CD4-positive, alpha-beta T cell (primary cell): ENCODE data around the gene UBE2D3. TPM values are rescaled to one million over a fixed set of nuclear protein-coding genes. Genes with fewer than 3 reads are reported as not detected.

Source experiments
- ATAC-seq: fragments of 200-7000 bp; cut with Tn5 transposase; one replicate; pipeline ENCODE4 v1.10.0; 2022; ENCODE audit warnings: mild to moderate bottlenecking; ENCODE audit not compliant: poor library complexity
- CTCF ChIA-PET: fragments of 350-600 bp; sonication (Branson Sonifier 250); formaldehyde crosslinking; loops from one replicate; lab custom pipeline; 2021; ENCODE audit warnings: antibody characterized with exemption, inconsistent platforms; lab: Charles Lee
- POLR2A ChIA-PET: fragments of 350-600 bp; sonication (Branson Sonifier 250); formaldehyde crosslinking; loops from one replicate; lab custom pipeline; 2021; ENCODE audit warnings: antibody characterized with exemption, inconsistent platforms; lab: Charles Lee
- DNase-seq, 14 experiments: peaks; one replicate each; pipeline ENCODE4 v3.0.0-alpha.2; 2013 to 2020; ENCODE audit warnings: mixed read lengths in 2 of 14
- H3K27ac ChIP-seq, 2 donors: one replicate each; pipeline versions ENCODE4 v1.5.1 to v1.7.0; 2013; ENCODE audit warnings: low read length in 2 of 2, low read depth in 1 of 2, mild to moderate bottlenecking in 1 of 2
- H3K27me3 ChIP-seq, 2 experiments: 1 replicate in 1 of 2; 2 replicates in 1 of 2; pipeline versions ENCODE4 v1.6.1 to v1.7.0; 2013; ENCODE audit warnings: low read length in 2 of 2, control low read depth in 1 of 2, mild to moderate bottlenecking in 1 of 2, moderate library complexity in 1 of 2; ENCODE audit not compliant: insufficient read depth in 2 of 2, control insufficient read depth in 1 of 2
- H3K36me3 ChIP-seq: one replicate; pipeline ENCODE4 v1.6.1; 2013; ENCODE audit warnings: low read length, control low read depth; ENCODE audit not compliant: insufficient read depth
- H3K4me1 ChIP-seq: one replicate; pipeline ENCODE4 v1.6.1; 2013; ENCODE audit warnings: low read length, control low read depth; ENCODE audit not compliant: insufficient read depth
- H3K4me3 ChIP-seq: one replicate; pipeline ENCODE4 v1.5.1; 2013; ENCODE audit warnings: mild to moderate bottlenecking, low read length, moderate library complexity
- H3K9me3 ChIP-seq, 2 experiments: 1 replicate in 1 of 2; 2 replicates in 1 of 2; pipeline versions ENCODE4 v1.6.1 to v1.7.0; 2013; ENCODE audit warnings: low read length in 2 of 2, mild to moderate bottlenecking in 2 of 2, control low read depth in 1 of 2, moderate library complexity in 1 of 2; ENCODE audit not compliant: control insufficient read depth in 1 of 2, insufficient read depth in 1 of 2
- H3K27ac Mint-ChIP-seq: one replicate; pipeline ENCODE4 v1.8.0; 2020; ENCODE audit warnings: mixed read lengths
- H3K27me3 Mint-ChIP-seq: one replicate; pipeline ENCODE4 v1.8.0; 2021; ENCODE audit warnings: mixed read lengths
- H3K36me3 Mint-ChIP-seq: one replicate; pipeline ENCODE4 v1.8.0; 2021; ENCODE audit warnings: low read depth, mixed read lengths
- H3K4me1 Mint-ChIP-seq: one replicate; pipeline ENCODE4 v1.8.0; 2021; ENCODE audit warnings: low read depth, mixed read lengths
- H3K4me3 Mint-ChIP-seq: one replicate; pipeline ENCODE4 v1.8.0; 2020; ENCODE audit warnings: mild to moderate bottlenecking, mixed read lengths
- H3K9me3 Mint-ChIP-seq: one replicate; pipeline ENCODE4 v1.8.0; 2020; ENCODE audit warnings: mixed read lengths
- intact Hi-C, 2 experiments: fragments of 100-400 bp; cut with DNase I in 1 of 2; cut with micrococcal nuclease in 1 of 2; formaldehyde crosslinking; loops; one replicate each; pipeline versions ENCODE4 v1.15.1 to v1.9.0; 2023 to 2025; cut with DNase I, micrococcal nuclease
- total RNA-seq, 174 experiments: library from RNA in 2 of 174; stranded (reverse) in 2 of 174; gene quantifications; one replicate each; pipeline ENCODE4 v1.2.3 and lab custom pipeline; 2021 to 2026
- TF ChIP-seq, protein P1 (sequence below): fragments of 200-600 bp; IDR thresholded peaks from one replicate; pipeline ENCODE4 v1.8.0; 2022; ENCODE audit warnings: antibody characterized with exemption, mild to moderate bottlenecking

The UBE2D3 gene
- total RNA-seq, 2 experiments from 2014 or later = 659 to 719 TPM

- Histone ChIP-seq H3K27ac (no peak overlapping the region), H3K27me3 (peaks cover 0 to 2% of the 10 kb centered on the region in 2 experiments), H3K4me3 (no peak overlapping the region), H3K36me3 (no peaks in the 10 kb centered on the region), H3K4me1 (no peaks in the 10 kb centered on the region), H3K9me3 (peaks cover 0 to 4% of the 10 kb centered on the region in 2 experiments)
- no peaks in the 10 kb centered on the region for H3K4me1 Mint-ChIP-seq
- DNase-seq = no peak
- no peaks in the 10 kb centered on the region for H3K9me3 Mint-ChIP-seq
- TF ChIP-seq, protein P1, sequence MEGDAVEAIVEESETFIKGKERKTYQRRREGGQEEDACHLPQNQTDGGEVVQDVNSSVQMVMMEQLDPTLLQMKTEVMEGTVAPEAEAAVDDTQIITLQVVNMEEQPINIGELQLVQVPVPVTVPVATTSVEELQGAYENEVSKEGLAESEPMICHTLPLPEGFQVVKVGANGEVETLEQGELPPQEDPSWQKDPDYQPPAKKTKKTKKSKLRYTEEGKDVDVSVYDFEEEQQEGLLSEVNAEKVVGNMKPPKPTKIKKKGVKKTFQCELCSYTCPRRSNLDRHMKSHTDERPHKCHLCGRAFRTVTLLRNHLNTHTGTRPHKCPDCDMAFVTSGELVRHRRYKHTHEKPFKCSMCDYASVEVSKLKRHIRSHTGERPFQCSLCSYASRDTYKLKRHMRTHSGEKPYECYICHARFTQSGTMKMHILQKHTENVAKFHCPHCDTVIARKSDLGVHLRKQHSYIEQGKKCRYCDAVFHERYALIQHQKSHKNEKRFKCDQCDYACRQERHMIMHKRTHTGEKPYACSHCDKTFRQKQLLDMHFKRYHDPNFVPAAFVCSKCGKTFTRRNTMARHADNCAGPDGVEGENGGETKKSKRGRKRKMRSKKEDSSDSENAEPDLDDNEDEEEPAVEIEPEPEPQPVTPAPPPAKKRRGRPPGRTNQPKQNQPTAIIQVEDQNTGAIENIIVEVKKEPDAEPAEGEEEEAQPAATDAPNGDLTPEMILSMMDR = no peak
- no peak for ATAC-seq
- intact Hi-C loops = no loop called here
- no peak overlapping the region for H3K4me3 Mint-ChIP-seq
- H3K36me3 Mint-ChIP-seq = no peaks in the 10 kb centered on the region
- ChIA-PET POLR2A (no interaction called here), CTCF (no interaction called here)
- no peaks in the 10 kb centered on the region for H3K27me3 Mint-ChIP-seq
- no peak overlapping the region for H3K27ac Mint-ChIP-seq
Measured at GRCh38 chr4:102779204-102779603, 48.1 kb downstream of the UBE2D3 start.

DNA sequence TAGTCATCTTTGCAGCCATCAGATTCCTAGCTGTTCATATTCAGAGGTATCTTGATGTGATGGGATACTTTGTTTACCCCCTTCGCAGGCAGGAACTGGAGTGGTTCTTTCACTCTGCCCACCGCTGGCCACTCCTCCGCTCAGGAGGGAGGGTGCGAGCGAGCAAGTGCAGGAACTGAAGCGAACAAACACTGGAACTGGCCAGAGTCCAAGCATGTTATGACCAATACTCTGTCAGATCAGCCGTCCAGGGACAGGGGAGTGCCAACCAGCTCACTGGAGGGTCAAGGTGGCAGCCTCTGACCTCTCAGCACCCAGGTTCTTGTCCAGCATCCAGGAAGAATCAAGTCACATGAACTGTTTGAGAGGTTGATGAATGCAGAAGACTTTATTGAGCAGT is 48.6 kb downstream of the UBE2D3 start:
- Mint-ChIP-seq H3K4me3 (no peak overlapping the region), H3K36me3 (no peaks in the 10 kb centered on the region), H3K4me1 (no peaks in the 10 kb centered on the region), H3K27ac (no peak overlapping the region), H3K27me3 (no peaks in the 10 kb centered on the region), H3K9me3 (no peaks in the 10 kb centered on the region)
- Histone ChIP-seq H3K4me1 (no peaks in the 10 kb centered on the region), H3K27ac (no peak overlapping the region), H3K27me3 (peaks cover 0 to 2% of the 10 kb centered on the region in 2 experiments), H3K36me3 (no peaks in the 10 kb centered on the region), H3K4me3 (no peak overlapping the region), H3K9me3 (peaks cover 0 to 4% of the 10 kb centered on the region in 2 experiments)
- TF ChIP-seq, protein P1 = no peak
- intact Hi-C loops = no loop called here
- CTCF ChIA-PET = no interaction called here
- DNase-seq (no peak), ATAC-seq (no peak)
- POLR2A ChIA-PET = no interaction called here

DNA sequence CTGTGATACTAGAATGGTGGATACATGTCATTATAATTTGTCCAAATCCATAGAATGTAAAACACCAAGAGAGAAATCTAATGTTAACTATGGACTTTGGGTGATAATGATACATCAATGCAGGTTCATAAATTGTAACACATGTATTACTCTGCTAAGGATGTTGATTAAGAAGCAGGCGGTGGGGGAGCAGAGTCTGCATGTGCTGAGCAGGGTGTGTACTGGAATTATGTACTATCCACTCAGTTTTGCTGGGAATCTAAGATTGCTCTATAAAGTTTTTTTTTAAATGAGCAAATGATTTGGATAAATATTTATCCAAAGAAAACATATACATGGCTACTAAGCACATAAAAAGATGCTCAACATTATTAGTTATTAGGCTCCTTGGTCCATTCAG is 51.5 kb downstream of the UBE2D3 start:
- DNase-seq (no peak), ATAC-seq (no peak)
- POLR2A ChIA-PET = no interaction called here
- TF ChIP-seq, protein P1 = no peak
- H3K36me3 ChIP-seq = no peaks in the 10 kb centered on the region
- no peaks in the 10 kb centered on the region for H3K4me1 Mint-ChIP-seq
- H3K9me3 Mint-ChIP-seq = peaks cover 3% of the 10 kb centered on the region
- intact Hi-C loops = no loop called here
- peaks cover 4% of the 10 kb centered on the region for H3K27me3 Mint-ChIP-seq
- no peaks in the 10 kb centered on the region for H3K36me3 Mint-ChIP-seq
- peaks cover 0 to 2% of the 10 kb centered on the region in 2 experiments for H3K27me3 ChIP-seq
- H3K4me3 Mint-ChIP-seq = no peak overlapping the region
- CTCF ChIA-PET = no interaction called here
- H3K4me3 ChIP-seq = no peak overlapping the region
- H3K27ac ChIP-seq = no peak overlapping the region
- no peaks in the 10 kb centered on the region for H3K4me1 ChIP-seq
- peaks cover 0 to 4% of the 10 kb centered on the region in 2 experiments for H3K9me3 ChIP-seq
- no peak overlapping the region for H3K27ac Mint-ChIP-seq
